Measurements from ENCODE around the gene C16orf92. TPM values are rescaled to one million over a fixed set of nuclear protein-coding genes. Genes with fewer than 3 reads are reported as not detected.

Gene C16orf92
- total and polyA plus RNA-seq, 2 experiments from 2014 or later = not detected

DNA sequence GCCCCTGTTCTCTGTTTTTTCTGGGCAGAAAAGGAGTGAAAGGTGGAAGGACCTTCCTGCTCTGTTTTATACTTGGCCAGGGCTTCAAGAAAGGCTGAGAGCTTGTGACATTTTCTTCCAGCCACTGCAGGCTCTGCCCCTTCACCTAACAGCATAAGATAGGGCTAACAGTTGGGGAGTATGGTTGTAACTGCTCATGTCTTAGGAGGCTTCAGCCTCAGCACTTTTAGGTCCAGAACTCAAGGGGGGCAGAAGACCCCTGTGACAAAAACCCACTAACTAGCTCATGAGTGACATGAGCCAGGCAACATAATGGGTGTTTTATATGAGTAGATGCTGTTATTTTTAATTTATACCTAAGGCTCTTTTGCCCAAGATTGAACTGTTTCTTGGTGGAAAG, 47.5 kb downstream of the C16orf92 start:
- Histone ChIP-seq H3K27me3 (no peaks in the 10 kb centered on the region), H3K4me3 (no peak overlapping the region), H3K36me3 (peaks cover 55% of the 10 kb centered on the region), H3K27ac (peak overlapping the region; percentile 69), H3K9me3 (ENCODE audit: low read depth) (no peaks in the 10 kb centered on the region), H3K4me1 (ENCODE audit: low read depth) (peaks cover 16% of the 10 kb centered on the region)
- DNase-seq (ENCODE audit: low read depth in 1 of 2, low spot score in 1 of 2) = no peak
- TF ChIP-seq, protein P1, sequence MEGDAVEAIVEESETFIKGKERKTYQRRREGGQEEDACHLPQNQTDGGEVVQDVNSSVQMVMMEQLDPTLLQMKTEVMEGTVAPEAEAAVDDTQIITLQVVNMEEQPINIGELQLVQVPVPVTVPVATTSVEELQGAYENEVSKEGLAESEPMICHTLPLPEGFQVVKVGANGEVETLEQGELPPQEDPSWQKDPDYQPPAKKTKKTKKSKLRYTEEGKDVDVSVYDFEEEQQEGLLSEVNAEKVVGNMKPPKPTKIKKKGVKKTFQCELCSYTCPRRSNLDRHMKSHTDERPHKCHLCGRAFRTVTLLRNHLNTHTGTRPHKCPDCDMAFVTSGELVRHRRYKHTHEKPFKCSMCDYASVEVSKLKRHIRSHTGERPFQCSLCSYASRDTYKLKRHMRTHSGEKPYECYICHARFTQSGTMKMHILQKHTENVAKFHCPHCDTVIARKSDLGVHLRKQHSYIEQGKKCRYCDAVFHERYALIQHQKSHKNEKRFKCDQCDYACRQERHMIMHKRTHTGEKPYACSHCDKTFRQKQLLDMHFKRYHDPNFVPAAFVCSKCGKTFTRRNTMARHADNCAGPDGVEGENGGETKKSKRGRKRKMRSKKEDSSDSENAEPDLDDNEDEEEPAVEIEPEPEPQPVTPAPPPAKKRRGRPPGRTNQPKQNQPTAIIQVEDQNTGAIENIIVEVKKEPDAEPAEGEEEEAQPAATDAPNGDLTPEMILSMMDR (IDR thresholded peaks at IDR 0.05; ENCODE audit: low read depth, low read length) = no peak

Other genes with a start within 250 kb of the C16orf92 start
- not detected in 2 replicates for gene ZG16, start 244.9 kb upstream of the C16orf92 start, total RNA-seq
- gene ZG16, start 244.9 kb upstream of the C16orf92 start, polyA plus RNA-seq = not detected in 2 replicates
- 57.5 and 121 TPM in 2 replicates for gene KIF22, start 232.4 kb upstream of the C16orf92 start, total RNA-seq
- gene KIF22, start 232.4 kb upstream of the C16orf92 start, polyA plus RNA-seq = 59.5 and 103 TPM in 2 replicates
- gene MAZ, start 216.7 kb upstream of the C16orf92 start, total RNA-seq = 310 and 370 TPM in 2 replicates
- gene MAZ, start 216.7 kb upstream of the C16orf92 start, polyA plus RNA-seq = 186 and 257 TPM in 2 replicates
- 17.9 and 19.7 TPM in 2 replicates for gene PRRT2, start 211.0 kb upstream of the C16orf92 start, total RNA-seq
- gene PRRT2, start 211.0 kb upstream of the C16orf92 start, polyA plus RNA-seq = 19.3 and 19.8 TPM in 2 replicates
- gene PAGR1, start 207.0 kb upstream of the C16orf92 start, total RNA-seq = 113 and 120 TPM in 2 replicates
- gene PAGR1, start 207.0 kb upstream of the C16orf92 start, polyA plus RNA-seq = 106 and 113 TPM in 2 replicates
- gene MVP, start 202.7 kb upstream of the C16orf92 start, total RNA-seq = 8.9 and 25.0 TPM in 2 replicates
- 9.3 and 21.2 TPM in 2 replicates for gene MVP, start 202.7 kb upstream of the C16orf92 start, polyA plus RNA-seq
- 138 and 139 TPM in 2 replicates for gene CDIPT, start 160.0 kb upstream of the C16orf92 start, total RNA-seq
- gene CDIPT, start 160.0 kb upstream of the C16orf92 start, polyA plus RNA-seq = 144 TPM in 2 replicates
- 13.9 and 21.1 TPM in 2 replicates for gene SEZ6L2, start 123.6 kb upstream of the C16orf92 start, total RNA-seq
- 5.8 and 10.3 TPM in 2 replicates for gene SEZ6L2, start 123.6 kb upstream of the C16orf92 start, polyA plus RNA-seq
- gene ASPHD1, start 122.7 kb upstream of the C16orf92 start, total RNA-seq = 1.8 and 3.9 TPM in 2 replicates
- gene ASPHD1, start 122.7 kb upstream of the C16orf92 start, polyA plus RNA-seq = 1.8 and 2.3 TPM in 2 replicates
- gene KCTD13, start 97.0 kb upstream of the C16orf92 start, total RNA-seq = 17.6 and 22.1 TPM in 2 replicates
- 22.3 and 23.3 TPM in 2 replicates for gene KCTD13, start 97.0 kb upstream of the C16orf92 start, polyA plus RNA-seq
- gene TMEM219, start 61.1 kb upstream of the C16orf92 start, total RNA-seq = 73.7 and 110 TPM in 2 replicates
- gene TMEM219, start 61.1 kb upstream of the C16orf92 start, polyA plus RNA-seq = 109 and 156 TPM in 2 replicates
- 69.4 and 70.9 TPM in 2 replicates for gene TAOK2, start 49.3 kb upstream of the C16orf92 start, total RNA-seq
- 25.8 and 36.2 TPM in 2 replicates for gene TAOK2, start 49.3 kb upstream of the C16orf92 start, polyA plus RNA-seq
- gene HIRIP3, start 27.6 kb upstream of the C16orf92 start, total RNA-seq = 22.2 and 25.6 TPM in 2 replicates
- 26.7 and 32.5 TPM in 2 replicates for gene HIRIP3, start 27.6 kb upstream of the C16orf92 start, polyA plus RNA-seq
- 83.7 and 167 TPM in 2 replicates for gene INO80E, start 27.0 kb upstream of the C16orf92 start, total RNA-seq
- 17.1 and 19.0 TPM in 2 replicates for gene INO80E, start 27.0 kb upstream of the C16orf92 start, polyA plus RNA-seq
- 1.6 and 7.2 TPM in 2 replicates for gene DOC2A, start 12.2 kb upstream of the C16orf92 start, total RNA-seq
- 3.3 and 6.9 TPM in 2 replicates for gene DOC2A, start 12.2 kb upstream of the C16orf92 start, polyA plus RNA-seq
- 0.21 and 0.36 TPM in 2 replicates for gene TLCD3B, start 8.1 kb downstream of the C16orf92 start, total RNA-seq
- not detected in 2 replicates for gene TLCD3B, start 8.1 kb downstream of the C16orf92 start, polyA plus RNA-seq
- 3,852 and 5,767 TPM in 2 replicates for gene ALDOA, start 42.6 kb downstream of the C16orf92 start, total RNA-seq
- 5,441 and 6,816 TPM in 2 replicates for gene ALDOA, start 42.6 kb downstream of the C16orf92 start, polyA plus RNA-seq
- gene PPP4C, start 52.8 kb downstream of the C16orf92 start, total RNA-seq = 94.3 and 134 TPM in 2 replicates
- 217 and 225 TPM in 2 replicates for gene PPP4C, start 52.8 kb downstream of the C16orf92 start, polyA plus RNA-seq
- gene TBX6, start 68.7 kb downstream of the C16orf92 start, total RNA-seq = 1.6 and 5.0 TPM in 2 replicates
- gene TBX6, start 68.7 kb downstream of the C16orf92 start, polyA plus RNA-seq = 2.2 and 8.9 TPM in 2 replicates
- gene YPEL3, start 73.0 kb downstream of the C16orf92 start, total RNA-seq = 67.1 and 107 TPM in 2 replicates
- 115 and 143 TPM in 2 replicates for gene YPEL3, start 73.0 kb downstream of the C16orf92 start, polyA plus RNA-seq
- 1.7 and 2.0 TPM in 2 replicates for gene GDPD3, start 90.3 kb downstream of the C16orf92 start, total RNA-seq
- 0.72 and 0.96 TPM in 2 replicates for gene GDPD3, start 90.3 kb downstream of the C16orf92 start, polyA plus RNA-seq
- gene MAPK3, start 100.0 kb downstream of the C16orf92 start, total RNA-seq = 57.2 and 70.2 TPM in 2 replicates
- gene MAPK3, start 100.0 kb downstream of the C16orf92 start, polyA plus RNA-seq = 29.7 and 35.9 TPM in 2 replicates
- 0.92 and 3.2 TPM in 2 replicates for gene CORO1A, start 160.4 kb downstream of the C16orf92 start, total RNA-seq
- 2.0 and 3.4 TPM in 2 replicates for gene CORO1A, start 160.4 kb downstream of the C16orf92 start, polyA plus RNA-seq
- 254 and 290 TPM in 2 replicates for gene BOLA2B, start 170.5 kb downstream of the C16orf92 start, total RNA-seq
- gene BOLA2B, start 170.5 kb downstream of the C16orf92 start, polyA plus RNA-seq = 89.4 and 146 TPM in 2 replicates
- 61.6 and 76.1 TPM in 2 replicates for gene SLX1A, start 170.7 kb downstream of the C16orf92 start, total RNA-seq
- gene SLX1A, start 170.7 kb downstream of the C16orf92 start, polyA plus RNA-seq = 67.3 and 85.1 TPM in 2 replicates
- gene SULT1A3, start 176.1 kb downstream of the C16orf92 start, total RNA-seq = 3.7 and 4.2 TPM in 2 replicates
- gene SULT1A3, start 176.1 kb downstream of the C16orf92 start, polyA plus RNA-seq = 7.7 and 17.1 TPM in 2 replicates
- gene NPIPB13, start 225.3 kb downstream of the C16orf92 start, total RNA-seq = 0.07 and 3.2 TPM in 2 replicates
- 4.1 and 5.3 TPM in 2 replicates for gene NPIPB13, start 225.3 kb downstream of the C16orf92 start, polyA plus RNA-seq